ENCODE results near the gene ARHGAP27. TPM values are rescaled to one million over a fixed set of nuclear protein-coding genes. Genes with fewer than 3 reads are reported as not detected.
A peak's percentile ranks its signal among the peaks of the same experiment; 100 is the strongest.

ARHGAP27 gene
- total and polyA plus RNA-seq, 2 of the 13 experiments (the other 11 are each of a cell fraction or from before 2014, with no cell fraction given), result 15.5 to 18.9 TPM

GRCh38 chr17:45371414-45372324, 61.0 kb downstream of the ARHGAP27 start (continued):
- TF ChIP-seq ZNF318 (CRISPR knock-in tag; IDR thresholded peaks at IDR 0.05) (no peak), ZNF580 (CRISPR knock-in tag; IDR thresholded peaks at IDR 0.05; ENCODE audit: borderline replicate concordance, low read depth) (peak; percentile 82; the same call in 1 of the 2 replicates), PHF8 (CRISPR knock-in tag; IDR thresholded peaks at IDR 0.05) (peak; percentile 78), ZBTB1 (CRISPR knock-in tag; IDR thresholded peaks at IDR 0.05; ENCODE audit: borderline replicate concordance) (no peak), ZNF543 (CRISPR knock-in tag; IDR thresholded peaks at IDR 0.05) (no peak), MTA1 (CRISPR knock-in tag; IDR thresholded peaks at IDR 0.05; ENCODE audit: borderline replicate concordance) (peak; percentile 96), ZNF557 (CRISPR knock-in tag; IDR thresholded peaks at IDR 0.05) (no peak), ZNF703 (CRISPR knock-in tag; IDR thresholded peaks at IDR 0.05; ENCODE audit: borderline replicate concordance) (no peak; the same call in 1 of the 2 replicates), ARNTL (CRISPR knock-in tag; IDR thresholded peaks at IDR 0.05) (peak; percentile 67; the same call in 1 of the 2 replicates), ZSCAN25 (CRISPR knock-in tag; IDR thresholded peaks at IDR 0.05) (0 out of 2 replicates have a peak, but pooled peaks have one; percentile 66), ZNF224 (CRISPR knock-in tag; IDR thresholded peaks at IDR 0.05) (no peak), ZNF652 (CRISPR knock-in tag; IDR thresholded peaks at IDR 0.05; ENCODE audit: borderline replicate concordance, low read depth) (no peak), ZNF609 (CRISPR knock-in tag; IDR thresholded peaks at IDR 0.05; ENCODE audit: borderline replicate concordance) (no peak; the same call in 1 of the 2 replicates), PAX8 (CRISPR knock-in tag; IDR thresholded peaks at IDR 0.05; ENCODE audit: borderline replicate concordance) (no peak)

Data from HepG2 (cell line).